HEK293 (cell line): Measurements from ENCODE around the gene ANKRD11.
A peak's percentile ranks its signal among the peaks of the same experiment; 100 is the strongest.

Experiments
- CTCF ChIA-PET: fragments of 350-600 bp; formaldehyde crosslinking; extraction: SDS; loops from one replicate; lab custom pipeline; 2021; ENCODE audit warnings: antibody characterized with exemption; lab: Yijun Ruan, JAX
- POLR2A ChIA-PET: fragments of 300-600 bp; formaldehyde crosslinking; extraction: SDS; loops from one replicate; lab custom pipeline; 2020; ENCODE audit warnings: antibody characterized with exemption, inconsistent platforms; lab: Yijun Ruan, JAX
- H3K27ac ChIP-seq: fragments of 200-500 bp; sonication (Bioruptor generic); 2 replicates; pipeline ENCODE4 v1.5.1; 2014; ENCODE audit warnings: low read depth, low read length, control low read depth, inconsistent platforms; ENCODE audit errors: extremely low read depth
- H3K36me3 ChIP-seq, 2 experiments: fragments of 200-500 bp in 1 of 2; sonication (Bioruptor generic) in 1 of 2; 1 replicate in 1 of 2; 2 replicates in 1 of 2; pipeline ENCODE4 v1.5.1; 2014 to 2017; ENCODE audit warnings: inconsistent platforms in 2 of 2, low read length in 2 of 2; ENCODE audit not compliant: control insufficient read depth in 2 of 2, insufficient read depth in 1 of 2
- H3K4me1 ChIP-seq: fragments of 200-500 bp; sonication (Bioruptor generic); 2 replicates; pipeline ENCODE4 v1.5.1; 2014; ENCODE audit warnings: mild to moderate bottlenecking, low read length, inconsistent platforms; ENCODE audit not compliant: control insufficient read depth, insufficient read depth
- H3K4me3 ChIP-seq: 2 replicates; pipeline ENCODE4 v1.5.1; 2011; ENCODE audit warnings: low read depth, mild to moderate bottlenecking, control low read depth, low read length, moderate library complexity
- H3K9me3 ChIP-seq: fragments of 200-500 bp; sonication (Bioruptor generic); 2 replicates; pipeline ENCODE4 v1.5.1; 2014; ENCODE audit warnings: low read depth, low read length, inconsistent platforms; ENCODE audit not compliant: control insufficient read depth, insufficient read depth
- GLI2 ChIP-seq: fragments of 450-650 bp; formaldehyde crosslinking; IDR thresholded peaks from 2 replicates; pipeline ENCODE4; 2017; ENCODE audit warnings: missing biosample characterization, missing genetic modification characterization, low read depth, borderline replicate concordance
- GLIS2 ChIP-seq: fragments of 450-650 bp; formaldehyde crosslinking; IDR thresholded peaks from 2 replicates; pipeline ENCODE4 v1.5.1; 2016; ENCODE audit warnings: missing biosample characterization, missing genetic modification characterization
- PRDM10 ChIP-seq: fragments of 450-650 bp; formaldehyde crosslinking; IDR thresholded peaks from 2 replicates; pipeline ENCODE4 v1.5.1; 2016; ENCODE audit warnings: missing biosample characterization, missing genetic modification characterization
- PRDM6 ChIP-seq: fragments of 450-650 bp; formaldehyde crosslinking; IDR thresholded peaks from 2 replicates; pipeline ENCODE4 v1.5.1; 2017; ENCODE audit warnings: missing biosample characterization, missing genetic modification characterization
- ZBTB44 ChIP-seq: fragments of 450-650 bp; IDR thresholded peaks from 2 replicates; pipeline ENCODE4 v1.5.1; 2018; ENCODE audit warnings: missing biosample characterization, mild to moderate bottlenecking, missing genetic modification characterization
- ZFP41 ChIP-seq: fragments of 450-650 bp; formaldehyde crosslinking; IDR thresholded peaks from 2 replicates; pipeline ENCODE4 v1.5.1; 2016; ENCODE audit warnings: missing biosample characterization, missing genetic modification characterization, borderline replicate concordance
- ZNF133 ChIP-seq: fragments of 450-650 bp; formaldehyde crosslinking; IDR thresholded peaks from 2 replicates; pipeline ENCODE4 v1.5.1; 2016; ENCODE audit warnings: missing biosample characterization, missing genetic modification characterization
- ZNF174 ChIP-seq: fragments of 450-650 bp; formaldehyde crosslinking; IDR thresholded peaks from 2 replicates; pipeline ENCODE4 v1.5.0; 2017; ENCODE audit warnings: missing biosample characterization, mild to moderate bottlenecking, missing genetic modification characterization
- ZNF214 ChIP-seq: fragments of 450-650 bp; formaldehyde crosslinking; IDR thresholded peaks from 2 replicates; pipeline ENCODE4 v1.5.1; 2017; ENCODE audit warnings: missing biosample characterization, mild to moderate bottlenecking, missing genetic modification characterization, borderline replicate concordance
- ZNF239 ChIP-seq: fragments of 450-650 bp; formaldehyde crosslinking; IDR thresholded peaks from 2 replicates; pipeline ENCODE4 v1.5.1; 2016; ENCODE audit warnings: missing biosample characterization, missing genetic modification characterization
- ZNF274 ChIP-seq, 2 experiments: fragments of 200-500 bp in 1 of 2; fragments of 450-650 bp in 1 of 2; sonication (Bioruptor generic) in 1 of 2; formaldehyde crosslinking in 1 of 2; IDR thresholded peaks; 2 replicates each; pipeline versions ENCODE4 v1.5.1 to v1.6.1; 2014 to 2016; ENCODE audit warnings: borderline replicate concordance in 1 of 2, inconsistent platforms in 1 of 2, low read length in 1 of 2, missing biosample characterization in 1 of 2, missing genetic modification characterization in 1 of 2
- ZNF404 ChIP-seq: fragments of 450-650 bp; formaldehyde crosslinking; IDR thresholded peaks from 2 replicates; pipeline ENCODE4 v1.5.1; 2017; ENCODE audit warnings: missing biosample characterization, missing genetic modification characterization
- ZNF549 ChIP-seq: fragments of 450-650 bp; IDR thresholded peaks from 2 replicates; pipeline ENCODE4 v1.5.1; 2018; ENCODE audit warnings: missing biosample characterization, missing genetic modification characterization, mild to moderate bottlenecking, inconsistent platforms, moderate library complexity
- ZNF701 ChIP-seq: fragments of 450-650 bp; formaldehyde crosslinking; IDR thresholded peaks from 2 replicates; pipeline ENCODE4 v1.5.1; 2016; ENCODE audit warnings: missing biosample characterization, missing genetic modification characterization
- ZNF704 ChIP-seq: fragments of 450-650 bp; formaldehyde crosslinking; IDR thresholded peaks from 2 replicates; pipeline ENCODE4 v1.5.1; 2016; ENCODE audit warnings: missing biosample characterization, missing genetic modification characterization
- ZSCAN18 ChIP-seq: fragments of 450-650 bp; formaldehyde crosslinking; IDR thresholded peaks from 2 replicates; pipeline ENCODE4 v1.5.1; 2016; ENCODE audit warnings: missing biosample characterization, missing genetic modification characterization

The ANKRD11 gene

GRCh38 chr16:89318871-89319630 lies 171.3 kb downstream of the ANKRD11 start:
- peaks cover 0 to 31% of the 10 kb centered on the region in 2 experiments; a peak in 1 of 3 replicates for H3K36me3 ChIP-seq
- no peak for TF ChIP-seq ZNF239 (tag by site-specific recombination)
- TF ChIP-seq ZNF704 (tag by site-specific recombination): no peak
- TF ChIP-seq GLI2 (tag by site-specific recombination): no peak
- TF ChIP-seq ZNF214 (tag by site-specific recombination): no peak
- no peak overlapping the region for H3K4me3 ChIP-seq
- CTCF ChIA-PET: no interaction called here
- POLR2A ChIA-PET: no interaction called here
- H3K9me3 ChIP-seq: no peaks in the 10 kb centered on the region
- peaks cover 32% of the 10 kb centered on the region for H3K4me1 ChIP-seq
- no peak overlapping the region for H3K27ac ChIP-seq

GRCh38 chr16:89318430-89318758 lies 172.0 kb downstream of the ANKRD11 start:
- H3K4me1 ChIP-seq: peaks cover 32% of the 10 kb centered on the region
- TF ChIP-seq ZNF549 (tag by site-specific recombination) (no peak), ZNF174 (tag by site-specific recombination) (no peak), PRDM10 (tag by site-specific recombination) (no peak), ZBTB44 (tag by site-specific recombination) (0 out of 2 replicates have a peak, but pooled peaks have one; percentile 30)
- H3K36me3 ChIP-seq: peaks cover 0 to 36% of the 10 kb centered on the region in 2 experiments; a peak in 1 of 3 replicates
- ChIA-PET POLR2A (no interaction called here), CTCF (no interaction called here)
- no peak overlapping the region for H3K27ac ChIP-seq
- no peaks in the 10 kb centered on the region for H3K9me3 ChIP-seq
- no peak overlapping the region for H3K4me3 ChIP-seq

- Histone ChIP-seq H3K4me3 (no peak overlapping the region), H3K27ac (no peak overlapping the region), H3K4me1 (peaks cover 29% of the 10 kb centered on the region), H3K9me3 (no peaks in the 10 kb centered on the region), H3K36me3 (peaks cover 0 to 41% of the 10 kb centered on the region in 2 experiments; a peak in 1 of 3 replicates)
- ChIA-PET POLR2A (no interaction called here), CTCF (no interaction called here)
- TF ChIP-seq ZNF701 (tag by site-specific recombination) (no peak), PRDM6 (tag by site-specific recombination) (no peak), ZNF133 (tag by site-specific recombination) (no peak), ZSCAN18 (tag by site-specific recombination) (no peak), ZFP41 (tag by site-specific recombination) (no peak), ZNF274 (IDR thresholded peaks at IDR 0.05; ENCODE audit: low read length) (no peak), ZNF274 (tag by site-specific recombination; IDR thresholded peaks at IDR 0.05; ENCODE audit: borderline replicate concordance) (no peak), GLIS2 (tag by site-specific recombination) (no peak), ZNF404 (tag by site-specific recombination) (no peak)
Observed at GRCh38 chr16:89317729-89318429, 172.5 kb downstream of the ANKRD11 start.
